Measurements from ENCODE around the gene MVB12B. TPM values are rescaled to one million over a fixed set of nuclear protein-coding genes. Genes with fewer than 3 reads are reported as not detected.

Gene MVB12B
- total and polyA plus RNA-seq, 2 of the 4 experiments (the other 2 are of a cell fraction) = 2.0 to 4.0 TPM

GRCh38 chr9:126423916-126424185 lies 97.2 kb downstream of the MVB12B start:
- ChIA-PET POLR2A (ENCODE audit: unreplicated experiment) (no interaction called here), CTCF (interaction anchor here (1.0 kb wide), 1 partner anchor 11 kb away, joined by 3 read pairs; no protein-coding TSS in a partner anchor)
- H2AFZ ChIP-seq (replicated peaks; ENCODE audit: low read length, poor library complexity) = no peak overlapping the region
- dilution Hi-C loops (cut with HindIII; ENCODE audit: low sequenced_read_pairs, unreplicated experiment) (no loop called here), in situ Hi-C loops (cut with MboI; ENCODE audit: low sequenced_read_pairs) (no loop called here), intact Hi-C loops (cut with micrococcal nuclease) (no loop called here)
- H2BK20ac ChIP-seq (ENCODE audit: low read depth, low read length) = no peak overlapping the region
- no peak overlapping the region for H3K18ac ChIP-seq (ENCODE audit: low read depth, low read length)
- no peak overlapping the region for H3K4me3 ChIP-seq (ENCODE audit: insufficient read depth, low read depth, low read length)
- no peak overlapping the region for H3K4me2 ChIP-seq (ENCODE audit: low read depth, low read length)
- H2BK15ac ChIP-seq (ENCODE audit: low read depth, low read length) = no peak overlapping the region
- no peak overlapping the region for H3K9ac ChIP-seq (ENCODE audit: low read depth, low read length)
- H4K20me1 ChIP-seq (ENCODE audit: insufficient read depth, low read length) = no peaks in the 10 kb centered on the region
- H3K9me1 ChIP-seq (ENCODE audit: insufficient read depth, low read length) = no peaks in the 10 kb centered on the region
- no peaks in the 10 kb centered on the region for H3K9me3 ChIP-seq (ENCODE audit: control insufficient read depth, insufficient read depth, low read length)
- no peak overlapping the region for H2BK120ac ChIP-seq (ENCODE audit: low read depth, low read length)
- H3K36me3 ChIP-seq (ENCODE audit: control insufficient read depth, insufficient read depth, low read length) = peaks cover 3% of the 10 kb centered on the region; the same call in 1 of the 2 replicates
- WGBS, 2 experiments (ENCODE audit: extremely low coverage in 2 of 2, insufficient read length in 1 of 2) = no CpG with 5 or more reads among the region's 3 CpGs
- H3K4me1 ChIP-seq (ENCODE audit: control insufficient read depth, insufficient read depth, low read length) = no peaks in the 10 kb centered on the region
- H3K56ac ChIP-seq (ENCODE audit: extremely low read depth, insufficient read depth, low read length) = no peak overlapping the region
- H4K91ac ChIP-seq (ENCODE audit: insufficient read depth, low read depth, low read length) = no peak overlapping the region
- DNase-seq (no peak), ATAC-seq (ENCODE audit: low read depth) (no peak)
- no peak overlapping the region for H3K27ac ChIP-seq (ENCODE audit: insufficient read depth, low read length)
- no peak for TF ChIP-seq CEBPB (IDR thresholded peaks at IDR 0.05; ENCODE audit: low read depth, low read length)
- TF ChIP-seq RAD21 (IDR thresholded peaks at IDR 0.05; ENCODE audit: low read length) = no peak
- no peak for TF ChIP-seq RFX5 (IDR thresholded peaks at IDR 0.05; ENCODE audit: low read depth, low read length)
- no peak for TF ChIP-seq ELK1 (IDR thresholded peaks at IDR 0.05; ENCODE audit: borderline replicate concordance, low read depth, low read length)
- no peak for TF ChIP-seq CTCF (conservative IDR thresholded peaks at IDR 0.05; ENCODE audit: low read depth, low read length)
- TF ChIP-seq POLR2A (IDR thresholded peaks at IDR 0.05; ENCODE audit: low read depth, low read length) = no peak
- no peak for TF ChIP-seq FOS (IDR thresholded peaks at IDR 0.05; ENCODE audit: low read depth, low read length)
- TF ChIP-seq USF2 (IDR thresholded peaks at IDR 0.05; ENCODE audit: low read depth, low read length) = no peak
- TF ChIP-seq CHD1 (IDR thresholded peaks at IDR 0.05; ENCODE audit: low read depth, low read length) = no peak
- TF ChIP-seq MXI1 (IDR thresholded peaks at IDR 0.05; ENCODE audit: borderline replicate concordance, low read depth, low read length) = no peak
- TF ChIP-seq BHLHE40 (IDR thresholded peaks at IDR 0.05; ENCODE audit: low read depth, low read length) = no peak
- no peak for TF ChIP-seq RCOR1 (IDR thresholded peaks at IDR 0.05; ENCODE audit: insufficient replicate concordance, low read length)
- no peak for TF ChIP-seq SMC3 (IDR thresholded peaks at IDR 0.05; ENCODE audit: low read depth, low read length)
- TF ChIP-seq MAZ (IDR thresholded peaks at IDR 0.05; ENCODE audit: borderline replicate concordance, low read depth, low read length) = no peak
- TF ChIP-seq MAFK (IDR thresholded peaks at IDR 0.05; ENCODE audit: low read depth, low read length) = no peak
- TF ChIP-seq NFE2L2 (IDR thresholded peaks at IDR 0.05; ENCODE audit: low read depth, low read length) = no peak
- no peak overlapping the region for H4K5ac ChIP-seq (ENCODE audit: low read depth, low read length)
- no peak overlapping the region for H3K23ac ChIP-seq (ENCODE audit: low read depth, low read length)
- H4K8ac ChIP-seq (ENCODE audit: low read depth in 2 of 2, low read length in 2 of 2) = no peak overlapping the region
- H3K14ac ChIP-seq (replicated peaks; ENCODE audit: low read depth, low read length) = no peak overlapping the region
- no peaks in the 10 kb centered on the region for H3K79me1 ChIP-seq (ENCODE audit: low read depth in 1 of 2, low read length in 2 of 2)
- BruUV-seq (replicated peaks) = no TSS peak
- H2AK9ac ChIP-seq (replicated peaks; ENCODE audit: low read depth, low read length, poor library complexity) = no peak overlapping the region
- no peaks in the 10 kb centered on the region for H3K27me3 ChIP-seq (ENCODE audit: control insufficient read depth, insufficient read depth, low read length)
- H2BK5ac ChIP-seq (ENCODE audit: low read depth, low read length, poor library complexity, severe bottlenecking) = no peak overlapping the region
- no peak overlapping the region for H3K4ac ChIP-seq (ENCODE audit: low read depth, low read length)
- H2AK5ac ChIP-seq (ENCODE audit: low read depth, low read length) = no peak overlapping the region
